Umbilical cord (tissue), 2 donors: ENCODE results near the gene SNF8. TPM values are rescaled to one million over a fixed set of nuclear protein-coding genes. Genes with fewer than 3 reads are reported as not detected.

Experiments used
- DNase-seq: peaks from one replicate; pipeline ENCODE4 v3.0.0-alpha.2; 2015; ENCODE audit warnings: low spot score
- total RNA-seq: library from RNA; depleted of rRNA; stranded (reverse); fragments of >200 nt; gene quantifications from one replicate; pipeline ENCODE4 v1.2.3, GENCODE V29; 2014; ENCODE audit warnings: low replicate concordance; ENCODE audit not compliant: insufficient read depth

Gene SNF8
- total RNA-seq, 1 donor from 2014 or later: 74.2 TPM

- no peak for DNase-seq
Observed at GRCh38 chr17:48892940-48893645, 51.5 kb downstream of the SNF8 start.

GRCh38 chr17:48890086-48890485 lies 54.6 kb downstream of the SNF8 start:
- DNase-seq: no peak

GRCh38 chr17:48883171-48883570 lies 61.5 kb downstream of the SNF8 start:
- no peak for DNase-seq

- no peak for DNase-seq
Observed at GRCh38 chr17:48882272-48882671, 62.4 kb downstream of the SNF8 start.

Other genes with a start within 250 kb of the SNF8 start
- gene PRAC1, start 222.3 kb downstream of the SNF8 start, total RNA-seq: not detected
- not detected for gene PRAC2, start 221.7 kb downstream of the SNF8 start, total RNA-seq
- gene HOXB13, start 216.1 kb downstream of the SNF8 start, total RNA-seq: 0.72 TPM
- gene TTLL6, start 127.6 kb downstream of the SNF8 start, total RNA-seq: not detected
- 120 TPM for gene CALCOCO2, start 113.8 kb downstream of the SNF8 start, total RNA-seq
- gene ATP5MC1, start 52.1 kb downstream of the SNF8 start, total RNA-seq: 50.1 TPM
- 32.0 TPM for gene UBE2Z, start 36.4 kb downstream of the SNF8 start, total RNA-seq
- not detected for gene GIP, start 23.8 kb upstream of the SNF8 start, total RNA-seq
- gene IGF2BP1, start 52.5 kb upstream of the SNF8 start, total RNA-seq: 9.4 TPM
- 1.2 TPM for gene B4GALNT2, start 187.9 kb upstream of the SNF8 start, total RNA-seq